Measurements from ENCODE around the gene RASA3. TPM values are rescaled to one million over a fixed set of nuclear protein-coding genes. Genes with fewer than 3 reads are reported as not detected.

The RASA3 gene
- total and polyA plus RNA-seq, 2 of the 8 experiments (the other 6 are each of a cell fraction or from before 2014, with no cell fraction given) = 7.5 to 21.9 TPM

DNA sequence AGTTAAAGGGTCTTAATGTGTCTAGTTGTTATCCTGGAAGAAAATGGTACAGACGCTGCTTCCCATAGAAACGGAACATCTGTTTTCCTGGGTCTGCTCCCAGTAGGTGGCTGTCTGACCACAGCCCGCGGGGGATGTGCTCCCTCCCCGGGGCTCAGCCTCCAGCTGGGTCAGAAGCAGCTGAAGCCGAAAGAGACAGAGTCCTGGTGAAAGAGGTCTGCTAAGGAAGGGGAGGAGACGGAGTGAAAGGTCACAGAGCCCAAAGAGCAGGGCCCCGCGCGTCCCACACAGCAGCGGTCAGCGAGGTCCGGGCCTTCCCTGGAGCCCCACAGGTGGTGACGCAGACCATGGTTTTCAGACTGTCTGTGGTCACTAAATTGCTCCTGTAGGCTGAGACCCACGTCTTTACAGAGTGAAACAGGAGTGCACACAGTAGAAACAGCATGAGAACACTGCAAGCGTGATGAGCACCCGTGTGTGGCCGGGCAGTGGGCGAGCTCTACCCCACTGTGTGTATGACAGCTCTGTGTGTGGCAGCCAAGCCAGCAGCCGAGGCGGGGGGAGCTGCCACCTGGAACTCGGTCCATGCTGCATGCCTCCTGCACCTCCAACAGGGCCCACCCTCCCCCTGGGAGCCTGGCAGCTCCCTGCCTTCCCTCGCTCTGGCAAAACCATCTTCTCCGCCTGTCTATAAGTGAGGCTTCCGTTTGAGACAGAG lies 106.5 kb downstream of the RASA3 start (continued):
- TF ChIP-seq SUZ12 (IDR thresholded peaks at IDR 0.05; ENCODE audit: low read length) = no peak
- TF ChIP-seq KDM4A (IDR thresholded peaks at IDR 0.05; ENCODE audit: low read depth, low read length, severe bottlenecking) = no peak
- no peak for TF ChIP-seq TEAD4 (IDR thresholded peaks at IDR 0.05; ENCODE audit: low read depth, low read length)
- TF ChIP-seq SRF (IDR thresholded peaks at IDR 0.05; ENCODE audit: low read depth, low read length) = no peak
- TF ChIP-seq MAX (IDR thresholded peaks at IDR 0.05) = no peak
